B cell (primary cell): Measurements from ENCODE around the gene AGAP1. TPM values are rescaled to one million over a fixed set of nuclear protein-coding genes. Genes with fewer than 3 reads are reported as not detected.

Experiments
- ATAC-seq: fragments of 200-7000 bp; cut with Tn5 transposase; one replicate; pipeline ENCODE4 v1.10.0; 2021; ENCODE audit warnings: low read depth, mild to moderate bottlenecking, moderate number of reproducible peaks, moderate library complexity
- CTCF ChIA-PET: fragments of 350-600 bp; sonication (Branson Sonifier 250); formaldehyde crosslinking; loops from one replicate; lab custom pipeline; 2021; ENCODE audit warnings: antibody characterized with exemption, inconsistent platforms; lab: Charles Lee
- POLR2A ChIA-PET: fragments of 350-600 bp; sonication (Branson Sonifier 250); formaldehyde crosslinking; loops from one replicate; lab custom pipeline; 2021; ENCODE audit warnings: antibody characterized with exemption; lab: Charles Lee
- DNase-seq: peaks from one replicate; pipeline ENCODE4 v3.0.0; 2013
- H2AFZ ChIP-seq: 2 replicates; pipeline ENCODE4 v1.6.1; 2012; ENCODE audit warnings: mild to moderate bottlenecking, low read depth, low read length; ENCODE audit not compliant: insufficient read depth, poor library complexity, severe bottlenecking
- H3K27ac ChIP-seq, 2 donors: 1 replicate in 1 of 2; 2 replicates in 1 of 2; pipeline ENCODE4 v1.5.1; 2012 to 2013; ENCODE audit warnings: low read length in 2 of 2, mild to moderate bottlenecking in 2 of 2, moderate library complexity in 1 of 2
- H3K27me3 ChIP-seq, 4 experiments: fragments of 200-600 bp in 1 of 4; sonication (generic) in 1 of 4; replicated peaks in 1 of 4; 1 replicate in 2 of 4; 2 replicates in 2 of 4; pipeline versions ENCODE4 v1.6.1 to v1.7.0; 2013 to 2016; ENCODE audit warnings: low read length in 3 of 4, mild to moderate bottlenecking in 2 of 4, mixed read lengths in 1 of 4, moderate library complexity in 1 of 4; ENCODE audit not compliant: insufficient read depth in 4 of 4, control insufficient read depth in 3 of 4; ENCODE audit errors: control extremely low read depth in 1 of 4
- H3K36me3 ChIP-seq, 2 experiments: replicated peaks in 1 of 2; 1 replicate in 1 of 2; 2 replicates in 1 of 2; pipeline versions ENCODE4 v1.6.1 to v1.7.1; 2013; ENCODE audit warnings: low read length in 1 of 2; ENCODE audit not compliant: insufficient read depth in 2 of 2, control insufficient read depth in 1 of 2; ENCODE audit errors: control extremely low read depth in 1 of 2, extremely low read depth in 1 of 2
- H3K4me1 ChIP-seq, 2 donors: fragments of 200-600 bp in 1 of 2; sonication (generic) in 1 of 2; 1 replicate in 1 of 2; 2 replicates in 1 of 2; pipeline versions ENCODE4 v1.5.1 to v1.6.1; 2013 to 2017; ENCODE audit warnings: low read length in 2 of 2; ENCODE audit not compliant: control insufficient read depth in 2 of 2, insufficient read depth in 2 of 2
- H3K4me2 ChIP-seq: replicated peaks from 2 replicates; pipeline ENCODE3; 2012; ENCODE audit warnings: mild to moderate bottlenecking, low read depth, low read length; ENCODE audit not compliant: poor library complexity, severe bottlenecking
- H3K4me3 ChIP-seq, 5 experiments: fragments of 200-600 bp in 1 of 5; sonication (generic) in 1 of 5; 1 replicate in 3 of 5; 2 replicates in 2 of 5; pipeline versions ENCODE4 v1.5.1 to v1.7.0; 2011 to 2016; ENCODE audit warnings: low read length in 4 of 5, mild to moderate bottlenecking in 4 of 5, low read depth in 2 of 5, control low read depth in 1 of 5, moderate library complexity in 1 of 5; ENCODE audit not compliant: insufficient read depth in 1 of 5; ENCODE audit errors: control extremely low read depth in 1 of 5, extremely low read depth in 1 of 5
- H3K79me2 ChIP-seq: fragments of 200-600 bp; sonication (generic); one replicate; pipeline ENCODE4 v1.6.0; 2016; ENCODE audit warnings: low read length; ENCODE audit not compliant: control insufficient read depth, insufficient read depth
- H3K9ac ChIP-seq: fragments of 200-600 bp; sonication (generic); 2 replicates; pipeline ENCODE4 v1.6.1; 2017; ENCODE audit warnings: mild to moderate bottlenecking, low read length, moderate library complexity
- H3K9me3 ChIP-seq, 3 donors: one replicate each; pipeline versions ENCODE4 v1.6.1 to v1.7.1; 2013; ENCODE audit warnings: low read length in 2 of 3; ENCODE audit not compliant: control insufficient read depth in 2 of 3, insufficient read depth in 1 of 3; ENCODE audit errors: control extremely low read depth in 1 of 3
- H4K20me1 ChIP-seq: 2 replicates; pipeline ENCODE4 v1.6.0; 2012; ENCODE audit warnings: mild to moderate bottlenecking, low read length; ENCODE audit not compliant: insufficient read depth, control insufficient read depth, poor library complexity, severe bottlenecking
- H3K27ac Mint-ChIP-seq: one replicate; pipeline ENCODE4 v1.8.0; 2021; ENCODE audit warnings: mixed read lengths
- H3K27me3 Mint-ChIP-seq: one replicate; pipeline ENCODE4 v1.8.0; 2021; ENCODE audit warnings: mixed read lengths
- H3K4me1 Mint-ChIP-seq: one replicate; pipeline ENCODE4 v1.8.0; 2021; ENCODE audit warnings: mixed read lengths
- H3K4me3 Mint-ChIP-seq: one replicate; pipeline ENCODE4 v1.8.0; 2021; ENCODE audit warnings: mixed read lengths
- H3K9me3 Mint-ChIP-seq: one replicate; pipeline ENCODE4 v1.8.0; 2022; ENCODE audit warnings: mixed read lengths; ENCODE audit not compliant: insufficient read depth
- CTCF ChIP-seq: fragments of 200-600 bp; IDR thresholded peaks from one replicate; pipeline ENCODE4 v1.8.0; 2022; ENCODE audit warnings: antibody characterized with exemption, mild to moderate bottlenecking
- EZH2 ChIP-seq: IDR thresholded peaks from 2 replicates; pipeline ENCODE4 v1.6.1; 2012; ENCODE audit warnings: borderline replicate concordance, low read depth, mild to moderate bottlenecking, moderate library complexity, low read length; ENCODE audit not compliant: insufficient read depth, poor library complexity, severe bottlenecking
- WGBS: methylation state at CpG from one replicate; pipeline ENCODE4 v1.1.5; 2013; ENCODE audit warnings: missing lambda C conversion rate; ENCODE audit not compliant: insufficient coverage; 5-methylcytosine and 5-hydroxymethylcytosine counted together
- intact Hi-C: fragments of 100-400 bp; cut with micrococcal nuclease; formaldehyde crosslinking; loops from one replicate; pipeline ENCODE4 v1.10.0; 2022
- polyA plus RNA-seq: library from polyadenylated mRNA; depleted of rRNA; stranded (reverse); fragments of >200 nt; gene quantifications from 2 replicates; pipeline ENCODE4 v1.2.3, GENCODE V29; 2012
- total RNA-seq, 2 donors: library from RNA; stranded (reverse); fragments of 120-200 nt in 1 of 2; gene quantifications; 1 replicate in 1 of 2; 2 replicates in 1 of 2; pipeline versions ENCODE4 v1.2.3 to v1.2.4, GENCODE V29; 2013 to 2022

AGAP1 gene
- total and polyA plus RNA-seq, 2 donors (not counting 1 experiment from before 2014, with no cell fraction given), result 0.01 TPM; not detected in 1

- H3K9ac ChIP-seq, result no peak overlapping the region
- CTCF ChIA-PET, result no interaction called here
- whole genome bisulfite sequencing, result 94% methylated on average over 7 of the region's 9 CpGs
- no peak for TF ChIP-seq EZH2
- TF ChIP-seq CTCF, result no peak
- POLR2A ChIA-PET, result no interaction called here
- no peaks in the 10 kb centered on the region for H3K9me3 Mint-ChIP-seq
- peaks cover 9% of the 10 kb centered on the region for H3K27me3 Mint-ChIP-seq
- no peaks in the 10 kb centered on the region for H3K4me1 Mint-ChIP-seq
- H3K27me3 ChIP-seq, result no peaks in the 10 kb centered on the region
- H3K4me1 ChIP-seq, result no peaks in the 10 kb centered on the region
- H3K27ac Mint-ChIP-seq, result no peak overlapping the region
- no peaks in the 10 kb centered on the region for H3K79me2 ChIP-seq
- H3K9me3 ChIP-seq, result peaks cover 0 to 3% (median 0%) of the 10 kb centered on the region in 3 donors
- intact Hi-C loops, result no loop called here
- no peaks in the 10 kb centered on the region for H4K20me1 ChIP-seq
- no peak for ATAC-seq
- no peak overlapping the region for H3K4me2 ChIP-seq
- no peak overlapping the region for H3K27ac ChIP-seq
- H2AFZ ChIP-seq, result no peak overlapping the region
- H3K4me3 ChIP-seq, result no peak overlapping the region
- no peak for DNase-seq
- H3K4me3 Mint-ChIP-seq, result no peak overlapping the region
- no peaks in the 10 kb centered on the region for H3K36me3 ChIP-seq
Measured at GRCh38 chr2:235713189-235713588, 219.3 kb downstream of the AGAP1 start.

GRCh38 chr2:235715601-235716000, 221.8 kb downstream of the AGAP1 start:
- TF ChIP-seq EZH2, result no peak
- TF ChIP-seq CTCF, result no peak
- CTCF ChIA-PET, result no interaction called here
- H3K4me3 ChIP-seq, result no peak overlapping the region

More at GRCh38 chr2:235715601-235716000, 221.8 kb downstream of the AGAP1 start:
- H3K27me3 ChIP-seq, result no peaks in the 10 kb centered on the region
- no peaks in the 10 kb centered on the region for H3K4me1 ChIP-seq
- H3K9me3 ChIP-seq, result peaks cover 0 to 2% (median 0%) of the 10 kb centered on the region in 3 donors
- Mint-ChIP-seq H3K9me3 (no peaks in the 10 kb centered on the region), H3K27me3 (peaks cover 9% of the 10 kb centered on the region), H3K27ac (no peak overlapping the region), H3K4me3 (no peak overlapping the region), H3K4me1 (no peaks in the 10 kb centered on the region)
- ATAC-seq (no peak), DNase-seq (no peak)
- POLR2A ChIA-PET, result no interaction called here
- no peak overlapping the region for H3K27ac ChIP-seq
- H3K79me2 ChIP-seq, result no peaks in the 10 kb centered on the region
- H3K9ac ChIP-seq, result no peak overlapping the region
- no peak overlapping the region for H3K4me2 ChIP-seq
- H4K20me1 ChIP-seq, result no peaks in the 10 kb centered on the region
- 90% methylated on average over 5 of the region's 10 CpGs for WGBS
- no peaks in the 10 kb centered on the region for H3K36me3 ChIP-seq
- no peak overlapping the region for H2AFZ ChIP-seq
- intact Hi-C loops, result no loop called here
